HFFc6 (cell line): Measurements from ENCODE around the gene PLBD1. TPM values are rescaled to one million over a fixed set of nuclear protein-coding genes. Genes with fewer than 3 reads are reported as not detected.
A peak's percentile ranks its signal among the peaks of the same experiment; 100 is the strongest.

ENCODE experiments used
- DNase-seq: peaks from one replicate; pipeline ENCODE4 v3.0.0-alpha.2; 2018
- H3K27ac Mint-ChIP-seq: 2 replicates; pipeline ENCODE4 v1.8.0; 2020; ENCODE audit warnings: mild to moderate bottlenecking, mixed read lengths
- H3K27me3 Mint-ChIP-seq: 2 replicates; pipeline ENCODE4 v1.8.0; 2021; ENCODE audit warnings: mild to moderate bottlenecking, moderate library complexity, mixed read lengths; ENCODE audit not compliant: insufficient read depth
- H3K36me3 Mint-ChIP-seq: 2 replicates; pipeline ENCODE4 v1.8.0; 2021; ENCODE audit warnings: low read depth, mixed read lengths
- H3K4me1 Mint-ChIP-seq: 2 replicates; pipeline ENCODE4 v1.8.0; 2020; ENCODE audit warnings: low read depth, mixed read lengths
- H3K4me3 Mint-ChIP-seq: 2 replicates; pipeline ENCODE4 v1.8.0; 2020; ENCODE audit warnings: mild to moderate bottlenecking, moderate library complexity, mixed read lengths
- H3K9me3 Mint-ChIP-seq: 2 replicates; pipeline ENCODE4 v1.8.0; 2020; ENCODE audit warnings: mild to moderate bottlenecking, mixed read lengths
- CTCF ChIP-seq: fragments of 200-600 bp; sonication (generic); IDR thresholded peaks from 2 replicates; pipeline ENCODE4 v1.5.0; 2021; ENCODE audit warnings: antibody characterized with exemption, mild to moderate bottlenecking
- total RNA-seq, 6 experiments: library from RNA; stranded (reverse); fragmentation: NEBNext Ultra II Directional; extraction: Animal tissue kit (Norgen Biotek cat#: 25700); gene quantifications; 2 replicates in 1 of 6; 3 replicates in 5 of 6; pipeline ENCODE4 v1.2.3, GENCODE V29; 2021

Gene PLBD1
- total RNA-seq, 6 experiments from 2014 or later = not detected

- Mint-ChIP-seq H3K27me3 (peaks cover 3% of the 10 kb centered on the region), H3K4me1 (no peaks in the 10 kb centered on the region)
Measured at GRCh38 chr12:14525964-14526363, 41.7 kb downstream of the PLBD1 start.

GRCh38 chr12:14521822-14522221 lies 45.9 kb downstream of the PLBD1 start:
- H3K4me1 Mint-ChIP-seq = no peaks in the 10 kb centered on the region
- no peak overlapping the region for H3K4me3 Mint-ChIP-seq
- H3K36me3 Mint-ChIP-seq = no peaks in the 10 kb centered on the region; the same call in 1 of the 2 replicates
- no peak for DNase-seq
- peaks cover 3% of the 10 kb centered on the region for H3K27me3 Mint-ChIP-seq
- H3K9me3 Mint-ChIP-seq = peaks cover 23% of the 10 kb centered on the region
- no peak overlapping the region for H3K27ac Mint-ChIP-seq
- no peak for TF ChIP-seq CTCF

More at GRCh38 chr12:14525964-14526363, 41.7 kb downstream of the PLBD1 start:
- Mint-ChIP-seq H3K36me3 (no peaks in the 10 kb centered on the region; the same call in 1 of the 2 replicates), H3K4me3 (no peak overlapping the region), H3K9me3 (peaks cover 23% of the 10 kb centered on the region), H3K27ac (no peak overlapping the region)
- no peak for DNase-seq
- no peak for TF ChIP-seq CTCF

GRCh38 chr12:14514946-14515345 lies 52.7 kb downstream of the PLBD1 start:
- 0 out of 2 replicates have a peak, but pooled peaks cover 2% of the 10 kb centered on the region for H3K27me3 Mint-ChIP-seq
- H3K27ac Mint-ChIP-seq = no peak overlapping the region
- TF ChIP-seq CTCF = no peak
- H3K4me3 Mint-ChIP-seq = no peak overlapping the region
- no peaks in the 10 kb centered on the region for H3K4me1 Mint-ChIP-seq
- no peaks in the 10 kb centered on the region for H3K36me3 Mint-ChIP-seq
- DNase-seq = no peak
- no peaks in the 10 kb centered on the region for H3K9me3 Mint-ChIP-seq

- H3K9me3 Mint-ChIP-seq = no peaks in the 10 kb centered on the region
- no peak overlapping the region for H3K4me3 Mint-ChIP-seq
- H3K27ac Mint-ChIP-seq = no peak overlapping the region
- no peaks in the 10 kb centered on the region for H3K36me3 Mint-ChIP-seq
- no peaks in the 10 kb centered on the region for H3K4me1 Mint-ChIP-seq
- peak; percentile 46; the same call in 1 of the 2 replicates for TF ChIP-seq CTCF
- DNase-seq = peak; percentile 11
- 0 out of 2 replicates have a peak, but pooled peaks cover 2% of the 10 kb centered on the region for H3K27me3 Mint-ChIP-seq
Measured at GRCh38 chr12:14514154-14514842, 53.4 kb downstream of the PLBD1 start.

GRCh38 chr12:14510574-14510973 lies 57.1 kb downstream of the PLBD1 start:
- Mint-ChIP-seq H3K27me3 (0 out of 2 replicates have a peak, but pooled peaks cover 2% of the 10 kb centered on the region), H3K36me3 (no peaks in the 10 kb centered on the region; the same call in 1 of the 2 replicates), H3K27ac (no peak overlapping the region), H3K4me1 (no peaks in the 10 kb centered on the region), H3K9me3 (no peaks in the 10 kb centered on the region), H3K4me3 (no peak overlapping the region)
- DNase-seq = no peak
- no peak for TF ChIP-seq CTCF
